SK-N-SH treated with all-trans-retinoic acid at 6 μM for 48 hours (cell line): ENCODE measurements around the gene CCIN.

Source experiments
- ATAC-seq: fragments of 200-7000 bp; cut with Tn5 transposase; 3 replicates; pipeline ENCODE4 v1.9.1; 2020; ENCODE audit warnings: mild to moderate bottlenecking, moderate library complexity
- ARNTL ChIP-seq: fragments of 450-650 bp; formaldehyde crosslinking; IDR thresholded peaks from 2 replicates; pipeline ENCODE4 v1.5.0; 2020; ENCODE audit warnings: low read depth, mild to moderate bottlenecking, moderate library complexity, borderline replicate concordance
- BACH2 ChIP-seq: fragments of 250-450 bp; sonication (Bioruptor Pico); IDR thresholded peaks from 2 replicates; pipeline ENCODE4 v1.9.0; 2021; ENCODE audit warnings: mild to moderate bottlenecking, borderline replicate concordance
- CSDC2 ChIP-seq: fragments of 250-450 bp; sonication (Bioruptor Pico); IDR thresholded peaks from 2 replicates; pipeline ENCODE4 v1.5.0; 2020; ENCODE audit warnings: mild to moderate bottlenecking, moderate library complexity
- CSRNP3 ChIP-seq: fragments of 250-450 bp; sonication (Bioruptor Pico); IDR thresholded peaks from 2 replicates; pipeline ENCODE4 v1.5.1; 2021; ENCODE audit warnings: mild to moderate bottlenecking, moderate library complexity
- ESRRG ChIP-seq: fragments of 250-450 bp; sonication (Bioruptor Pico); IDR thresholded peaks from 2 replicates; pipeline ENCODE4 v1.6.1; 2021; ENCODE audit warnings: mild to moderate bottlenecking
- GLIS3 ChIP-seq: fragments of 250-450 bp; sonication (Bioruptor Pico); IDR thresholded peaks from 2 replicates; pipeline ENCODE4 v1.5.0; 2020; ENCODE audit warnings: mild to moderate bottlenecking, moderate library complexity
- ISL1 ChIP-seq: fragments of 250-450 bp; sonication (Bioruptor Pico); IDR thresholded peaks from 2 replicates; pipeline ENCODE4 v2.1.2; 2022; ENCODE audit warnings: mild to moderate bottlenecking, moderate library complexity
- OSR1 ChIP-seq: fragments of 250-450 bp; sonication (Bioruptor Pico); IDR thresholded peaks from 2 replicates; pipeline ENCODE4 v1.8.0; 2022; ENCODE audit warnings: moderate library complexity, mild to moderate bottlenecking, inconsistent platforms
- PPARA ChIP-seq: fragments of 250-450 bp; sonication (Bioruptor Pico); IDR thresholded peaks from 2 replicates; pipeline ENCODE4 v1.5.0; 2020; ENCODE audit warnings: mild to moderate bottlenecking, borderline replicate concordance
- RARB ChIP-seq: fragments of 250-450 bp; sonication (Bioruptor Pico); IDR thresholded peaks from 2 replicates; pipeline ENCODE4 v1.8.0; 2021; ENCODE audit warnings: mild to moderate bottlenecking, moderate library complexity
- SNAI2 ChIP-seq: fragments of 250-450 bp; sonication (Bioruptor Pico); IDR thresholded peaks from 2 replicates; pipeline ENCODE4 v1.5.0; 2020; ENCODE audit warnings: mild to moderate bottlenecking, moderate library complexity
- TCF4 ChIP-seq: fragments of 250-450 bp; sonication (Bioruptor Pico); IDR thresholded peaks from 2 replicates; pipeline ENCODE4 v1.8.0; 2021; ENCODE audit warnings: mild to moderate bottlenecking, moderate library complexity, borderline replicate concordance
- TSHZ2 ChIP-seq: fragments of 250-450 bp; sonication (Bioruptor Pico); IDR thresholded peaks from 2 replicates; pipeline ENCODE4 v1.5.0; 2020; ENCODE audit warnings: mild to moderate bottlenecking, moderate library complexity
- ZC3H10 ChIP-seq: fragments of 250-450 bp; sonication (Bioruptor Pico); IDR thresholded peaks from 2 replicates; pipeline ENCODE4 v1.5.1; 2021; ENCODE audit warnings: mild to moderate bottlenecking, moderate library complexity
- ZFP3 ChIP-seq: fragments of 250-450 bp; sonication (Bioruptor Pico); IDR thresholded peaks from 2 replicates; pipeline ENCODE4 v1.5.0; 2020; ENCODE audit warnings: mild to moderate bottlenecking, moderate library complexity
- ZFP30 ChIP-seq: fragments of 450-650 bp; formaldehyde crosslinking; IDR thresholded peaks from 2 replicates; pipeline ENCODE4 v1.5.0; 2022; ENCODE audit warnings: mild to moderate bottlenecking, moderate library complexity
- ZNF565 ChIP-seq: fragments of 450-650 bp; formaldehyde crosslinking; conservative IDR thresholded peaks from 2 replicates; pipeline ENCODE4 v1.5.0; 2020; ENCODE audit warnings: low read depth, mild to moderate bottlenecking, moderate library complexity
- ZNF70 ChIP-seq: fragments of 450-650 bp; formaldehyde crosslinking; IDR thresholded peaks from 2 replicates; pipeline ENCODE4 v1.5.0; 2020; ENCODE audit warnings: mild to moderate bottlenecking, moderate library complexity
- ZNF8 ChIP-seq: fragments of 450-650 bp; formaldehyde crosslinking; IDR thresholded peaks from 2 replicates; pipeline ENCODE4 v1.5.0; 2020; ENCODE audit warnings: mild to moderate bottlenecking, moderate library complexity
- TF ChIP-seq, protein P1 (sequence below): fragments of 250-450 bp; sonication (Bioruptor Pico); IDR thresholded peaks from 2 replicates; pipeline ENCODE4 v1.8.0; 2021; ENCODE audit warnings: low read depth, mild to moderate bottlenecking, moderate library complexity, borderline replicate concordance
- TF ChIP-seq, protein P2 (sequence below): fragments of 250-450 bp; sonication (Bioruptor Pico); IDR thresholded peaks from 2 replicates; pipeline ENCODE4 v1.8.0; 2020; ENCODE audit warnings: mild to moderate bottlenecking, moderate library complexity, borderline replicate concordance
- TF ChIP-seq, protein P3 (sequence below): fragments of 250-450 bp; sonication (Bioruptor Pico); IDR thresholded peaks from 2 replicates; pipeline ENCODE4 v1.5.1; 2020; ENCODE audit warnings: low read depth, mild to moderate bottlenecking, moderate library complexity

CCIN gene

DNA sequence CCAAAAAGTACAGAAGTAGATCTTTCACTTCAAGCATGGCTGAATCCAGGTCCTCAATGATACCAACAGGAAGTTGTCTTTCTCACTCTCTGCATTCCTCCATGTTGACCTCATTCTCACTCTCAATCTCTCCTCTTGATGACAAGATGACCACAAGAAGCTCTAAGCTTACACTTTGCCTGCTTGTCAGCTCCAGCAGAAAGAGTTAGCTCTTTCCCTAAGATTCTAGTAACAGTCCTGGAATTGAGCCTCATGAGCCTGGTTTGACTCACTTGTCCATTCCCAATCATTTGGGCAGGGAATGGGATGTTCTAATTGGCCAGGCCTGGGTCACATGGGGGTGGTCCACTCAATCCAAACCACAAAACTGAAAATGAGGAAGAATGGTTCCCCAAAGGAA, 18.2 kb downstream of the CCIN start:
- ATAC-seq, result no peak

GRCh38 chr9:36188212-36188611, 19.0 kb downstream of the CCIN start:
- no peak for ATAC-seq
- TF ChIP-seq OSR1, result no peak
- TF ChIP-seq ZNF70, result no peak
- TF ChIP-seq PPARA (CRISPR knock-in tag), result no peak
- TF ChIP-seq, protein P1, sequence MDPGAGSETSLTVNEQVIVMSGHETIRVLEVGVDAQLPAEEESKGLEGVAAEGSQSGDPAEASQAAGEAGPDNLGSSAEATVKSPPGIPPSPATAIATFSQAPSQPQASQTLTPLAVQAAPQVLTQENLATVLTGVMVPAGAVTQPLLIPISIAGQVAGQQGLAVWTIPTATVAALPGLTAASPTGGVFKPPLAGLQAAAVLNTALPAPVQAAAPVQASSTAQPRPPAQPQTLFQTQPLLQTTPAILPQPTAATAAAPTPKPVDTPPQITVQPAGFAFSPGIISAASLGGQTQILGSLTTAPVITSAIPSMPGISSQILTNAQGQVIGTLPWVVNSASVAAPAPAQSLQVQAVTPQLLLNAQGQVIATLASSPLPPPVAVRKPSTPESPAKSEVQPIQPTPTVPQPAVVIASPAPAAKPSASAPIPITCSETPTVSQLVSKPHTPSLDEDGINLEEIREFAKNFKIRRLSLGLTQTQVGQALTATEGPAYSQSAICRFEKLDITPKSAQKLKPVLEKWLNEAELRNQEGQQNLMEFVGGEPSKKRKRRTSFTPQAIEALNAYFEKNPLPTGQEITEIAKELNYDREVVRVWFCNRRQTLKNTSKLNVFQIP, result no peak
- no peak for TF ChIP-seq GLIS3 (CRISPR knock-in tag)

More for the DNA sequence above, 18.2 kb downstream of the CCIN start:
- TF ChIP-seq ZC3H10 (CRISPR knock-in tag) (no peak), ARNTL (CRISPR knock-in tag) (no peak), TCF4 (no peak), ZFP30 (no peak), CSRNP3 (CRISPR knock-in tag) (no peak), ISL1 (CRISPR knock-in tag) (no peak), ZNF565 (CRISPR knock-in tag) (no peak), TSHZ2 (CRISPR knock-in tag) (no peak), ZNF8 (CRISPR knock-in tag) (no peak), ZNF70 (no peak), BACH2 (CRISPR knock-in tag) (no peak), GLIS3 (CRISPR knock-in tag) (no peak), CSDC2 (no peak), SNAI2 (CRISPR knock-in tag) (no peak), ZFP3 (CRISPR knock-in tag) (no peak)
- TF ChIP-seq, protein P1, result no peak
- TF ChIP-seq, protein P2, sequence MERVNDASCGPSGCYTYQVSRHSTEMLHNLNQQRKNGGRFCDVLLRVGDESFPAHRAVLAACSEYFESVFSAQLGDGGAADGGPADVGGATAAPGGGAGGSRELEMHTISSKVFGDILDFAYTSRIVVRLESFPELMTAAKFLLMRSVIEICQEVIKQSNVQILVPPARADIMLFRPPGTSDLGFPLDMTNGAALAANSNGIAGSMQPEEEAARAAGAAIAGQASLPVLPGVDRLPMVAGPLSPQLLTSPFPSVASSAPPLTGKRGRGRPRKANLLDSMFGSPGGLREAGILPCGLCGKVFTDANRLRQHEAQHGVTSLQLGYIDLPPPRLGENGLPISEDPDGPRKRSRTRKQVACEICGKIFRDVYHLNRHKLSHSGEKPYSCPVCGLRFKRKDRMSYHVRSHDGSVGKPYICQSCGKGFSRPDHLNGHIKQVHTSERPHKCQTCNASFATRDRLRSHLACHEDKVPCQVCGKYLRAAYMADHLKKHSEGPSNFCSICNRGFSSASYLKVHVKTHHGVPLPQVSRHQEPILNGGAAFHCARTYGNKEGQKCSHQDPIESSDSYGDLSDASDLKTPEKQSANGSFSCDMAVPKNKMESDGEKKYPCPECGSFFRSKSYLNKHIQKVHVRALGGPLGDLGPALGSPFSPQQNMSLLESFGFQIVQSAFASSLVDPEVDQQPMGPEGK (CRISPR knock-in tag), result no peak
- TF ChIP-seq, protein P3, sequence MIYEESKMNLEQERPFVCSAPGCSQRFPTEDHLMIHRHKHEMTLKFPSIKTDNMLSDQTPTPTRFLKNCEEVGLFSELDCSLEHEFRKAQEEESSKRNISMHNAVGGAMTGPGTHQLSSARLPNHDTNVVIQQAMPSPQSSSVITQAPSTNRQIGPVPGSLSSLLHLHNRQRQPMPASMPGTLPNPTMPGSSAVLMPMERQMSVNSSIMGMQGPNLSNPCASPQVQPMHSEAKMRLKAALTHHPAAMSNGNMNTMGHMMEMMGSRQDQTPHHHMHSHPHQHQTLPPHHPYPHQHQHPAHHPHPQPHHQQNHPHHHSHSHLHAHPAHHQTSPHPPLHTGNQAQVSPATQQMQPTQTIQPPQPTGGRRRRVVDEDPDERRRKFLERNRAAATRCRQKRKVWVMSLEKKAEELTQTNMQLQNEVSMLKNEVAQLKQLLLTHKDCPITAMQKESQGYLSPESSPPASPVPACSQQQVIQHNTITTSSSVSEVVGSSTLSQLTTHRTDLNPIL (CRISPR knock-in tag), result no peak

- TF ChIP-seq GLIS3 (CRISPR knock-in tag) (no peak), PPARA (CRISPR knock-in tag) (no peak), RARB (CRISPR knock-in tag) (no peak), ESRRG (CRISPR knock-in tag) (no peak), CSRNP3 (CRISPR knock-in tag) (no peak), ZNF70 (no peak), ZFP30 (no peak), SNAI2 (CRISPR knock-in tag) (no peak)
- TF ChIP-seq, protein P2 (CRISPR knock-in tag), result no peak
- TF ChIP-seq, all 23 proteins: peak for 0
- ATAC-seq, result no peak
These were observed 20.8 kb downstream of the CCIN start for GRCh38 chr9:36189976-36190375.
